HuH-7.5 (cell line): ENCODE data around the gene HINFP.
"Not testable (repeated sequence)": the region's sequence is repeated elsewhere in the genome, so short reads cannot be mapped to it uniquely, and the experiment has no call there.

Source experiments
- DNase-seq: peaks from one replicate; pipeline ENCODE4 v3.0.0; 2011; ENCODE audit warnings: low spot score

The HINFP gene

DNA sequence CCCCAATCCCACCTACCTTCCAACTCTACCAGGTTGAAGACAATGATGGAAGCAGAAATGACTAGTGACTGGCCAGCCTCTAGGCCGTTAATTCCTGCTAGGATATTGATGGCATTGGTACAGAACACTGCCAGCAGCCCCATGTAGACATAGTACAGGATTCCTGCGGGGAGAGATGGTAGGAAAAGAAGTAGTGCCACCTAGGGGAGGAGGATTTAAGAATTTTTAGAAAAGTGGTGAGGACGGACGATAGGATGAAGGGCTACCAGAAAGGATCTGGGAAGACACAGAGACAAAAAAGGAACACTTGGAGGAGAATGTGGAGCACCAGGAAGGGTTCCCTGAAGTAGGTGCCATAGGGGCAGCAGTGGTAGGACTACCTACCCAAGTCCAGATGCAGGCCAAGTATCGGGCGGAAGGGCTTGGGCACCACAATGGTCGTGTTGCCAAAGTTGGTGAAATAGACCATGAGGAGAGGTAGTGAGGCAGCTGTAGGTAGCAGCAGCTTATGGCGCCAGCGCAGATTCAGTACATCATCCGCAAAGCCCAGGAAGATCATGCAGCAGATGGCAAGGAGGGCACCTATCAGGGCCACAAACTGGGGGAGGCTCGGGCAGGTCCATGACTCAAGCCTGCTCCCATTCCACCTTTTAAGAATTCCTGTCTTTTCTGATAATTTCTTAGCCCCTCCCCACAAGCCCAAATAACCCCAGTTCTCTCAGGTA is 21.0 kb upstream of the HINFP start:
- DNase-seq, result no peak

DNA sequence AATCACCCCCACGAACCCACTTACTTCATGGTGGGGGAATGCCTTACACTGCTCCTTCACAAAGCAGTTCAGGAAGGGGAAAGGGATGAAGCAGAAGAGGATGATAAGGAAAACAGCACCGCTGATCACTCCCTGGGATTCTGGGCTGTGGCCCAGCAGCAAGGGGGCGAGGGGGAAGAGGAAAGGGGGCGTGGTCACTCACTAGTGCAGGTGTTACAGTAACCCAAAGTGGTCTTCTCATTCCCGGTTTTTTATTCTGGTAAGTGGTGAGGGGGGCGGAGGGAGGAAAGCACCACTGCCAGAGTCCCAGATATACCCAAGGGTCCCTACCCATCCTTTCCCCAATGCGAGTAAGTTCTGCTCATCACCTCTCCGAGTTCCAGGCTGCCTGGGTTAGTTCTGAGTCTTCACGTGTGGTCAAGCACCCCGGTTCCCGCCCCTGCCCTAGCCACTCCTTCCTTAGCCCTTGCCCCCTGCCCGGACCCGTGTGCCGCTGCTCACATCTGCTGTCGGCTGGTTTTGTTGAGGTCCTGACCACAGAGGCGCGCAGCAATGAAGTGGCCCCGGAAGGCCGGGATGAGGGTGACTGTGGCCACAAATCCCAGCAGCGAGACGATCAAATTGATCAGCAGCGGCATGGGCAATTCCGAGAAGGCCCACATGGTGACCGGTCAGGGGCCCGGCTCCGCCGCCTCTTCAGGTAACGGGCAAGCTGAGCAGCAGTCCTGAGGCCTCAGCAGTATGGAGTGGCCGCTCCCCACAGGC is 20.2 kb upstream of the HINFP start:
- DNase-seq, result peak; percentile 46

DNA sequence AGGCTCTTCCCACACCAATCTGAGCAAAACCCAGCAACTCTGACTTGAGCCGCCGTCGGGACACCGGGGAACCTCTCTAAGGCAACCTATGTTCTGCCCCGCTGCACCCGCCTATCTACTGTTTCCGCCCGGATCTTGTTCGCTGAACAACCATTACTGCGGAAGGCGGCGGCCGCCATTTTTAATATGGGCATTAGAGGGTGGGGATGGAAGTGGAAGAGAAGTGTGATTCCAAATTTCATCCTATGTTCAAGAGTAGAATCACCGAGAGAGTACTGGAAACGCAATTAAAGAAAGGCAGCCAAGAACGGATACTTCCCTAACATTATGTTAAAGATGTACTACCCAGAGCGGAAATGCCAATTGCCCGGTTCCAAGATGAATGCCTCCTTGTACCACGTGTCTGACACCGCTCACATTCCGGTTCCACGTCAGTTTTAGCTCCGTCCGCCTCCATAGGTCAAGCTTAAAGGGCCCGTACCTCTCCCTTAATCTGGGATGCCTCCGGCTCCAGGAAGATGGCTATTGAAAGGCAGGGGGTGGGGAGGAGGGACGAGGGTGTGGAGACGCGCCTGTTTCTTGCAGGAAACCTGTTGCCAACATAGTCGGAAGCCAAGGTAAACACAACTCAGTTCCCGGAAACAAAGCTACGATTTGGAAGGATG is 19.5 kb upstream of the HINFP start, which contains the start of gene DPAGT1:
Gene DPAGT1, minus strand, starts transcription at position 95 of the 665 bp plus-strand sequence. CDS start 198 bp downstream, outside the sequence.
- DNase-seq, result peak; percentile 80

DNA sequence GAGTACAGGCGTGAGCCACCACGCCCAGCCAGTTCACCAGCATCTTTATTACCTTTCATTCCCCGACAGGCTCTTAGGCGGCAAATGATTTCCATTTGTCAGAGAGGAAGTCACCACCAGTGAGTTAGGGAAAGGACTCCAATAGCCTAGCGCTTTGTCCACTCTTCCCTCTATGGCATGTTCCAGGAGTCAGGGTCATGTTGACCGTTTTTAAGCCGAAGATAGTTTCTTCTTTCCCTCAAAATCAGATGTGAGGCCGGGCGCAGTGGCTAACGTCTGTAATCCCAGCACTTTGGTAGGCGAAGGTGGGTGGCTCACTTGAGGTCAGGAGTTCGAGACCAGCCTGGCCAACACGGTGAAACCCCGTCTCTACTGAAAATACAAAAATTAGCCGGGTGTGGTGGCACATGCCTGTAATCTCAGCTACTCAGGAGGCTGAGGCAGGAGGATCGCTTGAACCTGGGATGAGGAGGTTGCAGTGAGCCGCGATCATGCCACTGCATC is 18.2 kb upstream of the HINFP start:
- DNase-seq, result not testable (repeated sequence)

DNA sequence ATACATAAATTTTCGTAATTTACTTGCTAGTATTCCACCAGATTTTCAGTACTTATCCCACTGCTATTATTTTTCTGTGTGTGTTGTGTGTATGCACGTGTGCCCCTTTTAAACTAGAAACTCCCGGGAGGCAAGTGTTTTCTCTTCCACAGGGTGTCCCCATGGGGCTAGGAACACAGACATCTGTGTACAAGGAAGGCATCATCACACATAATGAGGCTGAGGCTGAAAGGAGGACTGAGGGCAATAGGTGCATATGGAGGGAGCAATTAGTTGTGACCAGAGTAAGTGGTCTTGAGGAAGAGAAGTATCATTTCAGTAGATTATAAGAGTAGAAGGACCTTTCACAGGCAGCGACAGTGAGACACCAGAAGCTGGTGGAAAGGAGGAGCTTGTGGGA is 17.6 kb upstream of the HINFP start:
- DNase-seq, result no peak

DNA sequence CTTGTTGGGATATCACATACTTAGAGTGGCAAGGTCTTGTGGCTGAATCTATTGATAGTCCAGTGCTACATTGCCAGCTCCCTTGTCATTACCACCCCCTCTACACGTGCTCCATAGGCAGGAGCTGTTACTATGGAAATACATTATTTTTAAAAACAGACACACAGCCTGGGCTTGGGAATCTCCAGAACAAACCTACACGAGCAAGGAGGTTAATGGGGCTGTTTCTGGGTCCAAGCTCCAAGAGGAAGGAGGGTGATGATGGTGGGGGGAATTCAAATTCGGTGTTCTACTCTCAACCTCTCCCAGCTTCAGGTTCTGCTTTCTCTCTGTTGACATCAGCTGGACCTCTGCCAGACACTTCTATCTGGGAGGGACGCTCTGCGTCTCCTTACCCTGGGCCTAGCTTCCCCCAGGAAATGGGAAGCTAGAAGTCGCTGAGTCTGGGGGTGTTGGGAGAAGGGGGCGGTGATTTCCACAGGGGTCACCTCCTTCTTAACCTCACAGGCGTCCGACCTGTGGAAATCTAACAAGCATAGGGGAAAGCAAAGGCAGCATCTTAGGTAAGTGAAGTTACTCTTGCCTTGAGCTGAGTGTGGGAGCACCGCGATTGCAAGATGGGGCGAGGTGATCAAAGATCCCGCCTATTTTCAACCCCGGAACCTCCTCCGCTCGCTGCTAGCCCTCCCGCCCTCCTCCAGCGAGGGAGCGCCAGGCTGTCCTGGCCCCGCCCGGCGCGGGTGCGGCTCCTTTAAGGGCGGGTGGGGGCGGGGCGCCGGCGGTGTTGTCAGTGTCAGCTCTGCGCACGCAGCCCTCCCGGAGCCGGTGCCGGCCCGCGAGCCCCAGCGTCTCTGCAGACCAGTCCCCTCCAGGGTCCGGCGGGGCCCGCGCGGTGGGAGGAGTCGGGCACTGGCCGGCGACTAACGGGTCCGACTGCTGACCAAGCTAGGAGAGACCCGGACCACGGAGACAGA is 14.5 kb upstream of the HINFP start, which contains the start of gene C2CD2L:
Gene C2CD2L, plus strand, starts transcription at position 781 of the 974 bp plus-strand sequence. CDS start 398 bp downstream, outside the sequence.
- DNase-seq, result peak; percentile 80

DNA sequence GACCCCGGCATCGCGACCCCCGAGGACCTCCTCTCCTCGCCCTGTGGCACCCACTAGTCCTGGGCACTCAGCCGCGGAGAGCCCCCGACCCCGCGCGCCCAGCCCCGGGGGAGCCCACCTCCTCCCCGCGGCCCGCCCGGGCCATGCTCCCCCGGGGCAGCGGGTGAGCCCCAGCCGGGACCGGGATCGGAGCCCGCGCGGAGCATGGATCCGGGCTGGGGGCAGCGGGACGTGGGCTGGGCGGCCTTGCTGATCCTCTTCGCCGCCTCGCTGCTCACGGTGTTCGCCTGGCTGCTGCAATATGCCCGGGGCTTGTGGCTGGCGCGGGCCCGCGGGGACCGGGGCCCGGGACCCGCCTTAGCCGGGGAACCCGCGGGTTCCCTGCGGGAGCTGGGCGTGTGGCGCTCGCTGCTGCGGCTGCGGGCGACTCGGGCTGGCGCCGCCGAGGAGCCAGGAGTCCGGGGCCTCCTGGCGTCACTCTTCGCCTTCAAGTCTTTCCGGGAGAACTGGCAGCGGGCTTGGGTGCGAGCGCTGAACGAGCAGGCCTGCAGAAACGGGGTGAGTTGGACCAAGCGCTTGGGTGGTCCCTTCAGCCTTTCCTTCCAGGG is 13.7 kb upstream of the HINFP start:
- DNase-seq, result peak; percentile 34

DNA sequence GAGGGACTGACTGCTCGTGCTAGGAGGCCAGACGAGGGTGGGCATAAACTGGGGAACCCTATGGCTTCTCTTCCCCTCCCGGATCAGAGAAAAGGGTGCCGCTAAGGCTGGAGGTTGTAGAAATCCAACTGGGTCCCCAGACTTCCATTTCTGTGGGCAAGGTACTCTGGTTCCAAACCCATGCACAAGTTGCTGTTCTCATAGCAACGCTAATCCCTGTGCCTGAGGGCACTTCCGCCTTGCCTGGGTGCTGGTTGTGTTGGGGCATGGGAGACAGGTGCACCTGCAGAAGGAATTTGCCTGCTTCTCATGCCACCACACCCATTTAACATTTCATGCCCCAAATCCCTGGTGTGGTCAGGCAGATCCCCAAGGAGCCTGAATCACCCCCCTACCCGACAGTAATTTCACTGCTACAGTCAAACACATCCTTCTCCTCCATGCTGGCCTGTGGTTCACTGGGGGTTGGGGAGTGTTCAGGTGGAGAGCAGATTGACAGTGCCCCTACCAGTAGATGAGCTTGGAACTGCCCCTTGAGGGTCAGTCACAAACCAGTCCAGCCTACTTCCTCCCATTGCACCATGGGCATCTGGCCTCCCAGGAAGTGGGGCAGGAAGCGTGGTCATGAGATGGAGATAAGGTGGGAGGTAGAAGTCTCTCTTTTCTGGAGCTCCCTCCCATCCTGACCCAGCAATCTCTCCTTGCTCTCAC is 13.1 kb upstream of the HINFP start:
- DNase-seq, result peak; percentile 49

DNA sequence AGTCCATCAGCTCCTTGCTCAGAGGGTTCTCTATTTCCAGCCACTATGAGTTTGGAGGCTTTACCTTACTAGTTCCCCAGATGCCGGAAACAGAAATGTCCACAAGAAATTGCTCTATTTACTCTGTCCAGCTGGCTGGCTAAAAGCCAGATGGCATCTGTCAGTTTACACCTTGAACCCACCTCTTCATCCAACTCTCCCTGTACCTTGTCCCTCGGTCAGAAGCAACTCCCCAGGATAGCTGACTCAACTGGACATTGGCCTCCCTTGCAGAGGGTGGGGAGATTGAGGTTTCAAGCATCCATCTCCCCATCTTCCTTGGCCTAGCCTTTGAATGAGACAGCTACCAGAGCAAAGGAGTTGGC is 12.5 kb upstream of the HINFP start:
- no peak for DNase-seq

DNA sequence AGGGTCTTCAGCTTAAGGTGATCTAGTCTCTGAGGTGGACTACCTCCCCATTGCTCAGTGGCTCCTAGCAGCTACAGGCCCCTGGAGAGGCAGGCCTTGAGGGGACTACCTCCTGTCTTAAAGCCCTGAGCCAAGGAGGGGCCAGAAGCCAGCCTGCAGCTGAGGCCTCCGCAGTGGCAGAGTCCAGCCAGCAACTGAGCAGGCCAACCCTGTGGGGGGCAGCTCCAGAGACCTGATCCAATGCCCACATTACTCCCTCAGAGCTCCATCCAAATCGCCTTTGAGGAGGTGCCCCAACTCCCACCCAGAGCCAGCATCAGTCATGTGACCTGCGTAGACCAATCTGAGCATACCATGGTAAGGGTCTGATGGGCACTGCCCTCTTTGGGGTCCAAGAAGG is 11.5 kb upstream of the HINFP start:
- no peak for DNase-seq

DNA sequence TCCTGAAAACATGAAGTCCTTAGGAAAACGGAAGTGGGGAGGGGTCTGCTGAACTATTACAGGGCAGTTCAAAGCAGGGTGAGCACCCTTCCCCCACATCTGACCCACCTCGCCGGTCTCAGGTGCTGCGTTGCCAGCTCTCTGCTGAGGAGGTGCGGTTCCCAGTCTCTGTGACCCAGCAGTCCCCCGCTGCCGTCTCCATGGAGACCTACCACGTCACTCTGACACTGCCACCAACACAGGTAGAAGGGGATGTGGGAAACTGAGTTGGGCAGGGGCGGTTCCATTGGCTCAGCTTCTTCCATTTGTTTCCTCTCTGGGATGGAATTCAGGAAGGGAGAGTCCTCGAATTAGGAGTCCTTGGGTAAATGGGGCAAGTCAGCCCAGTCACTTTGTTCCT is 10.9 kb upstream of the HINFP start:
- no peak for DNase-seq

DNA sequence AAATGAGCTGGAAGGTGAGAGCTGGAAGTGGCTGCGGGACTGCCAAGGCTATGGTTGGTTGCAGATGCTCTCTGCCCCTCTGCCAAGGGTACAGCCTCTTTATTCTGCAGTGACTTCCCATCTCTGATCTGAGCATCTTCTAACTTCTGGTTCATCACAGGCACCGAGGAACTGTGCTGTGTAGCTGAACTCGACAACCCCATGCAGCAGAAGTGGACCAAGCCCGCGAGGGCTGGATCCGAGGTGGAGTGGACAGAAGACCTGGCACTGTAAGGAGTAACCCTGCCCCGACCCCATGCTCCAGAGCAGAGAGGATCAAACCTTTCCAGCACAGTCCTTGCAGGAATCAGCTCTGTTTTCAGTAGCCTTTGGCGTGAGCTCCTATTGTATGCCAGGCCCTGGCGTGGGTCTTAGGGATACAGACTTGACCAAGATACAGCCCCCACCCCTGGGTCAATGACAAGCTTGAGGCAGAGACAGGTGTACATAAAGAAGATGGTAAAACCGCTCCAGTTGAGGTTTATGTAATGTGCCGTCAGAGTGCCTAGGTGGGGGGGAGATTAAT is 9.9 kb upstream of the HINFP start:
- no peak for DNase-seq

DNA sequence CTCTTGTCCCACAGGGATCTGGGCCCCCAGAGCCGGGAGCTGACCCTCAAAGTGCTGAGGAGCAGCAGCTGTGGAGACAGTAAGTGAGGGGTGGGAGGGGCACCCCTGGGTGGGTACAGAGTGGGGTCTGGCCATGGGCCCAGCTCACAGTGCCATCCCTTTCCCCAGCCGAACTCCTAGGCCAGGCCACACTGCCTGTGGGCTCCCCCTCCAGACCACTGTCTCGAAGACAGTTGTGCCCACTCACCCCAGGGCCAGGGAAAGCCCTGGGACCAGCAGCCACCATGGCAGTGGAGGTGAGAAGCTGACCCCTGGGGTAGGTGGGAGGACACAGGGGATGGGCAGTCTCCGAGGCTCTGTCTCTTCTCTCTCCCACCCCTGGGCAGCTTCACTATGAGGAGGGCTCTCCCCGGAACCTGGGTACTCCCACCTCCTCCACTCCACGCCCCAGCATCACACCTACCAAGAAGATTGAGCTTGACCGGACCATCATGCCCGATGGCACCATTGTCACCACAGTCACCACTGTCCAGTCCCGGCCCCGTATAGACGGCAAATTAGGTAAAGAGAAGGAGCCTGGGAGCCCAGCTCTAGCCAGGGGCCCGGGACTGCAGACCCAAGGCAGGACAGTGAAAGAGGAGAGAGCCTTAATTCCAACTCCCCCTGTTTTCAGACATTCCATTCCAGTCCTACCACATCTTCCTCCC is 8.9 kb upstream of the HINFP start:
- no peak for DNase-seq

DNA sequence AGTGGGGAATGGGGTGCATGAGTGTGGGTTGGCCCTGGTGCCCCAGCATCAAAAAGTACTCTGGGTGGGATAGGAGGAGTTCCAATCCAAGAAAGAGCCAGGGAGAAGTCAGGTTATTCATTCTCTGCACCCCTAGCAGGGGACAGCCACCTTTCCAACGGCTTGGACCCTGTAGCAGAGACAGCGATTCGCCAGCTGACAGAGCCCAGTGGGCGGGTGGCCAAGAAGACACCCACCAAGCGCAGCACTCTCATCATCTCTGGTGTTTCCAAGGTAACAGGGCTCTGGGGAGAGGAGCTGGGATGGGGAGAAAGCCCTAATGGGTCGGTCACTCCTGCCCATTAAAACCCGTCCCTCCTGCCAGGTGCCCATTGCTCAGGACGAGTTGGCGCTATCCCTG is 7.7 kb upstream of the HINFP start:
- no peak for DNase-seq

DNA sequence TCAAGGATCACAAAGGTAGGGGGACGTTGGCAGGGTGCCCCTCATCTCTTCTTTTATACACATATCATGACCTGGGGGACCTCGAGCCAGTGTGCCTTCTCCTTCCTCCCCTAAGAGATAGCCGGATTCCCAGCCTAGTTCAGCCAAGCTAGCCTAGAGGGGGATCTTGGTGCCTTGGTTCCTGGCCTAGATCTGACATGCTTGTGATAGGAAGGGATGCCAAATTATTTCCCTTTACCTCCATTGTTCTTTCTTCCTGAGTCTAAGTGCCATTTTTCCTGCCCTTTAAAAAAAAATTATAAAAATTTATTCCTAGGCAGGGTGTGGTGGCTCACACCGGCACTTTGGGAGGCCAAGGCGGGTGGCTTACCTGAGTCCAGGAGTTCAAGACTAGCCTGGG is 7.0 kb upstream of the HINFP start:
- DNase-seq, result no peak

DNA sequence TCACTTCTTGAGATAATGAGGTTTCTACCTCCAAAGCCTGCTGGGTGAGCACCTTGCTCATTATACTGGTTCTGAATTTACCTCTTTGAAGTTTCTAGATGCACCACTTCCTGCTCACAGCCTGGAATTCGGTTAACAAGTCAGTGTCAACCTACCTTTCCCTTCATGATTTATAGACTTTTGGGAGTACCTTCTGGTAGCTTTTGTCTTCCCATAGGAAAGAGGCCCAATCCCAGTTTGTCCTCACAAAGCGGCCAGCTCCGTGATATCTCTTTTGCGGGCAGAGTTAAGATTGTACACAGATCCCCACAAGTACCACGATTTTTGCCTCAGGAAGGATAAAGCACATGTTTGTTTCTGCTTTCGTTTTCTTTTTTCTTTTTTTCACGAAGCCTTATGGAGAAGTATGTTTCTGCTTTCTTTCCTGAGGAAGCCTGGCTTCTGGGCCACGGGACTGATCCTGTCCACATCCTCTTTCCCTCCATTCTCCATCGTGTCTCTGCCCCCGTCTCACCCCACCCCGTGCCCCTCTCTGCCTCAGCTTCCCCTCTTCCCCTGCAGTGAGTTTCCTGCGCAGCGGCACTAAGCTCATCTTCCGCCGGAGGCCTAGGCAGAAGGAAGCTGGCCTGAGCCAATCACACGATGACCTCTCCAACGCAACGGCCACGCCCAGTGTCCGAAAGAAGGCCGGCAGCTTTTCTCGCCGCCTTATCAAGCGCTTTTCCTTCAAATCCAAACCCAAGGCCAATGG is 5.7 kb upstream of the HINFP start:
- no peak for DNase-seq

DNA sequence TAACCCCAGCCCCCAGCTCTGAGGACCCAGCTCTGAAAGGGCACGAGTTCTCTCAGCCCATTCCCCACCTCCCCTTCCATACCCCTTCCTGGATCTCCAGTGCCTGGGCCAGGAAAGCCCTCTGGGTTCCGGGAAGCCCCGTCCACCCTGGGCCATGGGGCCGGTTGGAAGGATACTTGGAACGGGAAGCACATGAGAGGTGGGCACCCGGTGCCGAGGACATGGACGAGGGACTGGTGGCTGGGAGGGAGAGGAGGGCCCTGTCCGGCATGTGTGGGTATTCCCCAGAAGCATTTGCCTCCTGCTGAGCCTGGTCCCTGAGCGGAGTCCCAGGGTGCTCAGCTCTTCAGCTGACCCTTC is 5.2 kb upstream of the HINFP start:
- no peak for DNase-seq

DNA sequence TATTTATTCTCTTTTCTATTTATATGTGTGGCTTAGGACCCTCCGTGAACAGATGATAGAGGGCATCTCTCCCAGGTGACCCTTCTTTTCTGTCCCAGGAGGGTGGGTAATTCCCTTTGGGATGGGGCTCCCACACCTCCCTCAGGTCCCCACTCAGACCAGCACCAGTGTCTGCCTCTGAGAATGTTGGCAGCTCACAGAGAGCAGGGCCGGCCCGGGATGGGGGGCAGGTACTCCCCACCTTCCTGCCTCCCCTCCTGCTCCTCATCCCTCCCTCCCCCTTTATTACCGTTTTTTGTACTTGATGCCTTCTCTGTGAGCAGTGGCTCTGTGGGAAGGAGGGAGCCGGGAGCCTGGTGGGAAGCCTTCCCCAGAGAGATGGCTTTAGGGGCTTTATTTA is 4.8 kb upstream of the HINFP start:
- DNase-seq, result no peak
